GM12891 (cell line): ENCODE data around the gene DYNC1LI1. TPM values are rescaled to one million over a fixed set of nuclear protein-coding genes. Genes with fewer than 3 reads are reported as not detected.
A peak's percentile ranks its signal among the peaks of the same experiment; 100 is the strongest.

Experiments
- DNase-seq: peaks from one replicate; pipeline ENCODE4 v3.0.0; 2011; ENCODE audit warnings: low spot score; ENCODE audit not compliant: insufficient read length
- FAIRE-seq: peaks from 2 replicates; lab custom pipeline; 2011; peaks lifted over from hg19 to GRCh38; lab: Jason Lieb, UNC
- PAX5 ChIP-seq: IDR thresholded peaks from 2 replicates; pipeline ENCODE4 v1.6.1; 2011; ENCODE audit warnings: low read length, moderate library complexity, mild to moderate bottlenecking; ENCODE audit not compliant: insufficient read depth, severe bottlenecking
- POLR2A ChIP-seq: IDR thresholded peaks from 2 replicates; pipeline ENCODE4 v1.6.1; 2011; ENCODE audit warnings: low read depth, low read length, control low read depth
- POLR2AphosphoS5 ChIP-seq: IDR thresholded peaks from 2 replicates; pipeline ENCODE4 v1.6.1; 2011; ENCODE audit warnings: low read depth, low read length, control low read depth
- POU2F2 ChIP-seq: IDR thresholded peaks from 2 replicates; pipeline ENCODE4 v1.6.1; 2011; ENCODE audit warnings: low read depth, mild to moderate bottlenecking, control low read depth, low read length, moderate library complexity
- SPI1 ChIP-seq: IDR thresholded peaks from 2 replicates; pipeline ENCODE4 v1.6.1; 2011; ENCODE audit warnings: low read depth, low read length, control low read depth
- TAF1 ChIP-seq: IDR thresholded peaks from 2 replicates; pipeline ENCODE4 v1.6.1; 2011; ENCODE audit warnings: low read depth, low read length, control low read depth
- polyA plus RNA-seq: library from polyadenylated mRNA; unstranded; fragments of >200 nt; gene quantifications from one replicate; pipeline ENCODE4 v1.2.1, GENCODE V29; 2012; ENCODE audit warnings: low read depth, missing spikeins, inconsistent platforms; ENCODE audit not compliant: missing spikeins

Gene DYNC1LI1
- 17.1 TPM for polyA plus RNA-seq

- DNase-seq (peak; percentile 93), FAIRE-seq (peak; percentile 95)
- TF ChIP-seq POLR2A (peak; percentile 68; the same call in 1 of the 2 replicates), POU2F2 (no peak), POLR2AphosphoS5 (peak; percentile 61; the same call in 1 of the 2 replicates), TAF1 (0 out of 2 replicates have a peak, but pooled peaks have one; percentile 36), PAX5 (no peak), SPI1 (no peak)
Observed at GRCh38 chr3:32570421-32571191, at the start of gene DYNC1LI1. Gene DYNC1LI1 (minus strand): TSS chr3:32570858. CDS start chr3:32570770, 88 bp downstream.

GRCh38 chr3:32619395-32619794, 48.7 kb upstream of the DYNC1LI1 start:
- FAIRE-seq, result no peak
- no peak for TF ChIP-seq POU2F2
- no peak for TF ChIP-seq SPI1
- no peak for TF ChIP-seq TAF1
- no peak for TF ChIP-seq POLR2A
- no peak for TF ChIP-seq PAX5
- no peak for TF ChIP-seq POLR2AphosphoS5
- DNase-seq, result no peak

- FAIRE-seq (no peak), DNase-seq (no peak)
- no peak for TF ChIP-seq PAX5
- no peak for TF ChIP-seq TAF1
- TF ChIP-seq POLR2A, result no peak
- no peak for TF ChIP-seq POU2F2
- no peak for TF ChIP-seq SPI1
- no peak for TF ChIP-seq POLR2AphosphoS5
Observed at GRCh38 chr3:32616267-32616962, 45.8 kb upstream of the DYNC1LI1 start.

- TF ChIP-seq POLR2AphosphoS5 (no peak), POU2F2 (no peak), TAF1 (no peak), PAX5 (no peak), POLR2A (no peak), SPI1 (no peak)
- DNase-seq, result no peak
- no peak for FAIRE-seq
Observed at GRCh38 chr3:32614956-32615355, 44.3 kb upstream of the DYNC1LI1 start.

- TF ChIP-seq POLR2AphosphoS5, result no peak
- TF ChIP-seq POU2F2, result no peak
- TF ChIP-seq SPI1, result no peak
- no peak for TF ChIP-seq POLR2A
- TF ChIP-seq PAX5, result no peak
- TF ChIP-seq TAF1, result no peak
- FAIRE-seq (no peak), DNase-seq (no peak)
Observed at GRCh38 chr3:32613183-32613582, 42.5 kb upstream of the DYNC1LI1 start.

GRCh38 chr3:32612547-32612946, 41.9 kb upstream of the DYNC1LI1 start:
- TF ChIP-seq PAX5 (no peak), POLR2A (no peak), POLR2AphosphoS5 (no peak), POU2F2 (no peak), TAF1 (no peak), SPI1 (no peak)
- FAIRE-seq (no peak), DNase-seq (no peak)

GRCh38 chr3:32607522-32607921, 36.9 kb upstream of the DYNC1LI1 start:
- no peak for TF ChIP-seq TAF1
- TF ChIP-seq SPI1, result no peak
- TF ChIP-seq PAX5, result no peak
- no peak for TF ChIP-seq POLR2AphosphoS5
- no peak for TF ChIP-seq POU2F2
- no peak for TF ChIP-seq POLR2A
- DNase-seq (no peak), FAIRE-seq (no peak)

GRCh38 chr3:32606960-32607359, 36.3 kb upstream of the DYNC1LI1 start:
- no peak for TF ChIP-seq POU2F2
- TF ChIP-seq POLR2AphosphoS5, result no peak
- TF ChIP-seq POLR2A, result no peak
- no peak for TF ChIP-seq PAX5
- no peak for TF ChIP-seq TAF1
- no peak for TF ChIP-seq SPI1
- no peak for DNase-seq
- no peak for FAIRE-seq

GRCh38 chr3:32606277-32606676, 35.6 kb upstream of the DYNC1LI1 start:
- DNase-seq (no peak), FAIRE-seq (no peak)
- no peak for TF ChIP-seq PAX5
- TF ChIP-seq POU2F2, result no peak
- no peak for TF ChIP-seq SPI1
- no peak for TF ChIP-seq POLR2A
- no peak for TF ChIP-seq TAF1
- TF ChIP-seq POLR2AphosphoS5, result no peak
